Tibial nerve (tissue), 4 donors: Measurements from ENCODE around the gene CTDSPL. TPM values are rescaled to one million over a fixed set of nuclear protein-coding genes. Genes with fewer than 3 reads are reported as not detected.

ENCODE experiments used
- DNase-seq, 2 donors: peaks; one replicate each; pipeline ENCODE4 v3.0.0-alpha.2; 2019; ENCODE audit warnings: low spot score in 2 of 2
- H3K27ac ChIP-seq, 4 donors: fragments of 200-600 bp; sonication (generic) in 3 of 4; one replicate each; pipeline ENCODE4 v1.5.1; 2017 to 2019; ENCODE audit warnings: mild to moderate bottlenecking in 1 of 4
- H3K27me3 ChIP-seq, 2 donors: fragments of 200-600 bp; sonication (generic) in 1 of 2; one replicate each; pipeline versions ENCODE4 v1.5.1 to v1.6.0; 2017 to 2019
- H3K36me3 ChIP-seq, 3 donors: fragments of 200-600 bp; sonication (generic); one replicate each; pipeline ENCODE4 v1.5.1; 2018 to 2019
- H3K4me1 ChIP-seq, 4 donors: fragments of 200-600 bp; sonication (generic) in 3 of 4; one replicate each; pipeline ENCODE4 v1.5.1; 2017 to 2019
- H3K4me3 ChIP-seq, 4 donors: fragments of 200-600 bp; sonication (generic) in 3 of 4; one replicate each; pipeline ENCODE4 v1.5.1; 2017 to 2019; ENCODE audit warnings: mild to moderate bottlenecking in 1 of 4, moderate library complexity in 1 of 4
- H3K9me3 ChIP-seq, 4 donors: fragments of 200-600 bp; sonication (generic) in 3 of 4; one replicate each; pipeline ENCODE4 v1.5.1; 2017 to 2019
- EP300 ChIP-seq, 2 donors: sonication (generic); formaldehyde crosslinking; IDR thresholded peaks; one replicate each; pipeline ENCODE4 v1.6.1; 2017; ENCODE audit warnings: antibody characterized with exemption in 2 of 2, mild to moderate bottlenecking in 1 of 2
- POLR2A ChIP-seq, 2 donors: fragments of 450-650 bp; IDR thresholded peaks; one replicate each; pipeline ENCODE4 v1.6.1; 2017; ENCODE audit warnings: antibody characterized with exemption in 2 of 2, mild to moderate bottlenecking in 2 of 2, moderate library complexity in 2 of 2
- WGBS, 2 donors: methylation state at CpG; one replicate each; pipeline ENCODE4 v1.1.5; 2018; 5-methylcytosine and 5-hydroxymethylcytosine counted together
- total RNA-seq, 4 donors: library from RNA; depleted of rRNA; stranded (reverse); fragments of >200 nt; gene quantifications; one replicate each; pipeline ENCODE4 v1.1.0, GENCODE V29; 2016
- TF ChIP-seq, protein P1 (sequence below), 5 experiments: fragments of 200-600 bp in 3 of 5; fragments of 450-650 bp in 2 of 5; sonication (generic) in 3 of 5; IDR thresholded peaks; one replicate each; pipeline ENCODE4 v1.5.1; 2016 to 2019; ENCODE audit warnings: antibody characterized with exemption in 5 of 5, mild to moderate bottlenecking in 3 of 5, moderate library complexity in 2 of 5

Gene CTDSPL
- total RNA-seq, 4 donors from 2014 or later = 31.8 to 87.0 (median 49.0) TPM

DNA sequence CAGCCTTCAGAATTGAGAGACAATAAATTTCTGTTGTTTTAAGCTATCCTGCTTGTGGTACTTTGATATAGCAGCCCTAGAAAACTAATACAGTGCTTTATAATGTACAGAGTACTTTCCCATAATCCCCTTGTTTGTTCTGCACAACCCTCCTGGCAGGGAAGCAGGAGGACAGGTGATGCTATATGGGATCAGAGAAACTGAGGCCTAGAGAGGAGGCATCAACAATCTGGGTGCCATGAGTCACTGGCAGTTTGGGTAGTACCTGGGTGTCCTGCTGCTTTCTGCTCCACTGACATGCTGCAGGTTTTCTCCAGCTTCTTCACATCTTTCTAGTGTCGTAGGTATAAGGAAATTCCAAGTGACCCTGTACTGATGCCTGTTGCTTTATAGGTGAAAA lies 55.0 kb downstream of the CTDSPL start:
- H3K9me3 ChIP-seq = no peaks in the 10 kb centered on the region
- 87 to 95% methylated on average over 1 of the region's 1 CpG for WGBS, 2 donors
- no peak for TF ChIP-seq POLR2A (IDR thresholded peaks at IDR 0.05)
- H3K27me3 ChIP-seq = no peaks in the 10 kb centered on the region
- H3K27ac ChIP-seq = peak overlapping the region in 1 of 4 donors; percentile 83
- peaks cover 0 to 74% (median 30%) of the 10 kb centered on the region in 4 donors for H3K4me1 ChIP-seq
- no peak for DNase-seq
- no peaks in the 10 kb centered on the region for H3K36me3 ChIP-seq
- H3K4me3 ChIP-seq = no peak overlapping the region

DNA sequence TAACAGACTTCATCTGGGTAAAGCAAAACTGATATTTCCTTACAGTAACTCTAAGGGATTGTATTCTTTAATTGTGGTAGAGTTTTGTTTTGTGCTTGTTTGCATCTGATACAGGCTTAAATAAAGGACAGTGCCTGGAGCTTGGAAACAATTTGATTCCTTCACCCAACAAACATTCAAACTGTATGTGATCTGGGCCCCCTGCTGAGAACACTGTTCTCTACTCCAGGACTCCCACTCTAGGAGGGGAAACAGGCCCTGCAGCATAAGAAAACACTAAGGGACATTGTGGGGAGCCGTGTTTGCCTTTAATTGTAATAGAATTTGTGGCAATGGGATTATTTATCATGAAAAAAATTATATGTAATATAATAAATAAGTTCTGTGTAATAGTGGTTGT lies 56.9 kb downstream of the CTDSPL start:
- Histone ChIP-seq H3K36me3 (no peaks in the 10 kb centered on the region), H3K27ac (peak overlapping the region in 2 of 4 donors; percentile 83 to 87), H3K27me3 (no peaks in the 10 kb centered on the region), H3K4me3 (no peak overlapping the region), H3K4me1 (peaks cover 0 to 74% (median 39%) of the 10 kb centered on the region in 4 donors), H3K9me3 (no peaks in the 10 kb centered on the region)
- 48 to 53% methylated on average over 1 of the region's 1 CpG for whole genome bisulfite sequencing, 2 donors
- DNase-seq = no peak
- TF ChIP-seq, protein P1, sequence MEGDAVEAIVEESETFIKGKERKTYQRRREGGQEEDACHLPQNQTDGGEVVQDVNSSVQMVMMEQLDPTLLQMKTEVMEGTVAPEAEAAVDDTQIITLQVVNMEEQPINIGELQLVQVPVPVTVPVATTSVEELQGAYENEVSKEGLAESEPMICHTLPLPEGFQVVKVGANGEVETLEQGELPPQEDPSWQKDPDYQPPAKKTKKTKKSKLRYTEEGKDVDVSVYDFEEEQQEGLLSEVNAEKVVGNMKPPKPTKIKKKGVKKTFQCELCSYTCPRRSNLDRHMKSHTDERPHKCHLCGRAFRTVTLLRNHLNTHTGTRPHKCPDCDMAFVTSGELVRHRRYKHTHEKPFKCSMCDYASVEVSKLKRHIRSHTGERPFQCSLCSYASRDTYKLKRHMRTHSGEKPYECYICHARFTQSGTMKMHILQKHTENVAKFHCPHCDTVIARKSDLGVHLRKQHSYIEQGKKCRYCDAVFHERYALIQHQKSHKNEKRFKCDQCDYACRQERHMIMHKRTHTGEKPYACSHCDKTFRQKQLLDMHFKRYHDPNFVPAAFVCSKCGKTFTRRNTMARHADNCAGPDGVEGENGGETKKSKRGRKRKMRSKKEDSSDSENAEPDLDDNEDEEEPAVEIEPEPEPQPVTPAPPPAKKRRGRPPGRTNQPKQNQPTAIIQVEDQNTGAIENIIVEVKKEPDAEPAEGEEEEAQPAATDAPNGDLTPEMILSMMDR (IDR thresholded peaks at IDR 0.05) = no peak
- TF ChIP-seq EP300 (IDR thresholded peaks at IDR 0.05) (no peak), POLR2A (IDR thresholded peaks at IDR 0.05) (no peak)

DNA sequence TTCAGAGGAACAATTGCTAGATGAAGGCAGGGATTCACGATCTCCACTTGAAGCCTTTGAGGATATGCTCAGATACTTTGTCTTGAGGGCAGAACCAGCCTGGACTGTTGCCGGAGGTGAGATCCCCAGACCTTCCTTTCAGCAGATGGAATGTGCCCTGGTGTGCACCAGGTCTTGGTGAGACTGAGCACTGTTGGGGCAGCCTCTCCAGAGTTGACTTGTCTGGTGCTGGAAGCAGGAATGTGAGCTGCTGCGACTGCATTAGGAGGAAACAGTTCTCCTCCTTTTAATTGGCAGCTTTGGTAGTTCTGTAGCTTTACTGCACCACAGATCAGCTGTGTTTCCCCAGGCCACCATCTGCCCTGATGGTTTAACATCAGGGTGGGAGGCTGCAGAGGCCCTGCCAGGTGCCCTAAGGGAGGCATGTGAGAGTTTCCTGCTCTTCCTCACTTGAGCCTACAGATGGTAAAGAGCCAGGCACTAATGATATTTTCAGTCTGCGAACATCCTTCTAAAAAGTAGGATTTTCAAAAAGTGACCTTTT lies 58.5 kb downstream of the CTDSPL start:
- DNase-seq = no peak
- TF ChIP-seq POLR2A (IDR thresholded peaks at IDR 0.05) = no peak
- TF ChIP-seq, protein P1 (IDR thresholded peaks at IDR 0.05) = no peak
- TF ChIP-seq EP300 (IDR thresholded peaks at IDR 0.05) = no peak
- H3K36me3 ChIP-seq = no peaks in the 10 kb centered on the region
- peaks cover 0 to 89% (median 52%) of the 10 kb centered on the region in 4 donors for H3K4me1 ChIP-seq
- no peaks in the 10 kb centered on the region for H3K27me3 ChIP-seq
- WGBS, 2 donors = 63 to 67% methylated on average over 4 of the region's 4 CpGs
- H3K9me3 ChIP-seq = no peaks in the 10 kb centered on the region
- no peak overlapping the region for H3K4me3 ChIP-seq
- H3K27ac ChIP-seq = peak overlapping the region in 2 of 4 donors; percentile 83 to 87

DNA sequence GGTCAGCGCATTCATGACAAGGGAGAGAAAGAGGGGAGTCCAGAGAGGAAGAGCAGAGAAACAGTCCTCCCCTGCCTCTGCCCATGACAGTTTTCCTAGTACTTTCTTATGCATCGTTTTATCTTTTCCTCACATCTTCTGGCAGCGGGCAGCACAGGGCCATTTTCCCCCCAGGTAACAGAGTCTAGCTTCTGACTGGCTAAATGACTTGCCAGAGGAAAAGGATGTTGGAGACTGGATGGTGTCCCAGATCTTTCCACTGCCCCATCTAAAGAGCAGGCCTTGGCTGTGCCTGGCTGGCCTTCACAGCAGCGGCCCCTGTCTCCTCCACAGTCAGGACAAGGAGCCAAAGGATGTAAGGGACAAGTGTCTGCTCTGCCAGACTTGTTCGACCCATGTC lies 59.3 kb downstream of the CTDSPL start:
- peak overlapping the region in 2 of 4 donors; percentile 83 to 87 for H3K27ac ChIP-seq
- H3K9me3 ChIP-seq = no peaks in the 10 kb centered on the region
- H3K4me1 ChIP-seq = peaks cover 0 to 97% (median 56%) of the 10 kb centered on the region in 4 donors
- no peaks in the 10 kb centered on the region for H3K27me3 ChIP-seq
- H3K4me3 ChIP-seq = no peak overlapping the region
- DNase-seq = no peak
- WGBS, 2 donors = 66 to 86% methylated on average over 5 of the region's 5 CpGs
- no peaks in the 10 kb centered on the region for H3K36me3 ChIP-seq
- TF ChIP-seq POLR2A (IDR thresholded peaks at IDR 0.05) (no peak), EP300 (IDR thresholded peaks at IDR 0.05) (no peak)
- TF ChIP-seq, protein P1 (IDR thresholded peaks at IDR 0.05) = no peak

DNA sequence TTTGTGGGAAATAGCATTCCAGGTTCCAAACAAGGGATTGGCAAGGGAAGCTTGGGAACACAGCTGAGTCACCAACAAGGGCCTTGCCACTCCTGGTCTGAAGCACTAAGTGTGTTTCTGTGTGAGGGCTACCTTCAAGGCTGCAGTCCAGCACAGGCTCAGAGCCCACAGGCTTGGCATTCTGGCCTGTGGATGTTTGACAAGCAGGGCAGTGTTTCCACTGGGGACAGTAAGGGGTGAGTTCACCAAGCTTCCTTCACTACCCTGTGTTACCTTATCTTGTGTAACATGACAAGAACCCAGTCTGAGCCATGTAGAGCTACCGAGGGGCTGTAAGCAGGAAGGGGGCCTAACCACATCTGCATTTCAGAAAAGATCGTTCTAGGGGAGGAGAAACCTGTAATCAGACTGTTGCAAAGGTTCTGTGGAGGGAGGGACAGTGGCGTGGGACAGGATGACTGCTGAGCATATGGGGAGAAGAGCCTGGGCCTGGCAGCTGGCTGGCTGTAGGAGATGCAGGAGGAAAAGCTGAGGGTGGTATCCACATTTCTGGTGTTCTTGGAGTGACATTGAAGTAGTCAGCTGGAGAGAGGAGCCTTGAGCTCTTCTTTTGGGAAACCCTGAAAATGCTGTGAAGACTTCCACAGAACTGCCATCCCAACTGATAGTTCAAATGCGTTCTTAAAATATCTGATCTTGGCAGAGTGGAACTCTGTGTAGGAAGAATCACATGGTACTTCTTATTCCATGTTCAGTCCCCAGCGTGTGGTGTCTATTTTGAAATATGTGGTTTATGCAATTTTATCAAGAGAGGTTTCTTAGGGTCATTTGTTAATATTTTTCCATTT lies 61.3 kb downstream of the CTDSPL start:
- DNase-seq = no peak
- Histone ChIP-seq H3K9me3 (no peaks in the 10 kb centered on the region), H3K36me3 (no peaks in the 10 kb centered on the region), H3K4me1 (peaks cover 0 to 91% (median 51%) of the 10 kb centered on the region in 4 donors), H3K27me3 (no peaks in the 10 kb centered on the region), H3K27ac (peak overlapping the region; percentile 46 to 87 (median 72)), H3K4me3 (no peak overlapping the region)
- TF ChIP-seq EP300 (IDR thresholded peaks at IDR 0.05) = peak in 1 of 2 donors; percentile 21
- TF ChIP-seq, protein P1 (IDR thresholded peaks at IDR 0.05) = no peak
- WGBS, 2 donors = 24 to 32% methylated on average over 5 of the region's 5 CpGs
